Loucy (cell line): Measurements from ENCODE around the gene MATCAP1.

Source experiments
- H2AFZ ChIP-seq: fragments of 200-600 bp; sonication (generic); 2 replicates; pipeline ENCODE4 v1.6.0; 2016; ENCODE audit warnings: antibody characterized with exemption, mild to moderate bottlenecking, low read length, moderate library complexity
- H3F3A ChIP-seq: fragments of 200-600 bp; 2 replicates; pipeline ENCODE4 v1.6.0; 2016; ENCODE audit warnings: antibody characterized with exemption, low read depth, mild to moderate bottlenecking
- H3K27me3 ChIP-seq: fragments of 200-600 bp; sonication (generic); 2 replicates; pipeline ENCODE4 v1.6.1; 2014; ENCODE audit warnings: low read length, mild to moderate bottlenecking; ENCODE audit not compliant: insufficient read depth, poor library complexity, severe bottlenecking
- H3K36me3 ChIP-seq: fragments of 200-600 bp; sonication (generic); 2 replicates; pipeline ENCODE4 v1.6.1; 2016; ENCODE audit warnings: low read length; ENCODE audit not compliant: insufficient read depth
- H3K4me1 ChIP-seq: fragments of 200-600 bp; sonication (generic); 2 replicates; pipeline ENCODE4 v1.5.1; 2014; ENCODE audit warnings: low read length, mild to moderate bottlenecking; ENCODE audit not compliant: insufficient read depth, poor library complexity, severe bottlenecking
- H3K4me2 ChIP-seq: fragments of 200-600 bp; sonication (generic); 2 replicates; pipeline ENCODE4 v1.6.0; 2014; ENCODE audit warnings: antibody characterized with exemption, low read length, low read depth, mild to moderate bottlenecking; ENCODE audit not compliant: poor library complexity, severe bottlenecking
- H3K4me3 ChIP-seq: fragments of 200-600 bp; sonication (generic); 2 replicates; pipeline ENCODE4 v1.5.1; 2014; ENCODE audit warnings: low read length, mild to moderate bottlenecking, mixed read lengths; ENCODE audit not compliant: poor library complexity, severe bottlenecking
- H3K79me2 ChIP-seq: fragments of 200-600 bp; sonication (generic); 2 replicates; pipeline ENCODE4 v1.6.1; 2014; ENCODE audit warnings: low read length; ENCODE audit not compliant: insufficient read depth
- H3K9ac ChIP-seq: fragments of 200-600 bp; sonication (generic); 2 replicates; pipeline ENCODE4 v1.6.0; 2014; ENCODE audit warnings: mild to moderate bottlenecking, low read depth, low read length, moderate library complexity; ENCODE audit not compliant: poor library complexity, severe bottlenecking
- H3K9me2 ChIP-seq: fragments of 200-600 bp; sonication (generic); replicated peaks from 2 replicates; pipeline ENCODE4 v1.6.1; 2016; ENCODE audit warnings: low read depth, low read length, mixed read lengths
- H3K9me3 ChIP-seq: fragments of 200-600 bp; sonication (generic); 2 replicates; pipeline ENCODE4 v1.6.1; 2014; ENCODE audit warnings: mild to moderate bottlenecking, antibody characterized with exemption, low read length, low read depth; ENCODE audit not compliant: insufficient read depth
- H4K20me1 ChIP-seq: fragments of 200-600 bp; sonication (generic); 2 replicates; pipeline ENCODE4 v1.6.0; 2014; ENCODE audit warnings: antibody characterized with exemption, low read length, mild to moderate bottlenecking; ENCODE audit not compliant: insufficient read depth, poor library complexity, severe bottlenecking
- EZH2phosphoT487 ChIP-seq: fragments of 200-600 bp; IDR thresholded peaks from 2 replicates; pipeline ENCODE4 v1.6.1; 2018; ENCODE audit warnings: antibody characterized with exemption, mild to moderate bottlenecking, moderate library complexity, borderline replicate concordance
- TF ChIP-seq, protein P1 (sequence below): fragments of 200-600 bp; sonication (generic); conservative IDR thresholded peaks from 2 replicates; pipeline ENCODE4 v1.5.1; 2014; ENCODE audit warnings: mild to moderate bottlenecking, antibody characterized with exemption, low read length

MATCAP1 gene

DNA sequence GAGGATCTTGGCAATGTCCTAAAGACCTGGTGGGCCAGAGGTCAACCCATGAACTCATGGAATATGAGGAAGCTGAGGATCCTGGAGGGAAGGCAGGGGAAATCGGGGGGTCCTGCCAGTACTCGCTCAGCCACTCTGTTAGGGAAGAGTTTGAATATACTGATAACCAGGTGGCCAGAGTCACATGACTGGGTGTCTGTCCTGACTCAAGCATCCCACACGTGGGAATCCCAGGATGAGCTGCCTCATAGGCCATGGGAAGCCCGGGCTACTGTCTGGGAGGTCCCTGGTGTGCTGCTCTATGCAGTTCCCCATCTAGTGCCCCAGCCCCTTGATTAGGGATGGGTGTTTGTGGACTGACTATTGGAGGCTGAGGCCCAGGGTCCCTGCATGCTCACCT, 4.6 kb upstream of the MATCAP1 start:
- Histone ChIP-seq H3K36me3 (no peaks in the 10 kb centered on the region), H2AFZ (no peak overlapping the region), H3K79me2 (peaks cover 14% of the 10 kb centered on the region), H3F3A (no peaks in the 10 kb centered on the region), H3K27me3 (no peaks in the 10 kb centered on the region), H3K4me2 (no peak overlapping the region), H3K4me3 (no peak overlapping the region), H3K9me2 (no peaks in the 10 kb centered on the region), H3K4me1 (peaks cover 9% of the 10 kb centered on the region), H4K20me1 (peaks cover 22% of the 10 kb centered on the region), H3K9me3 (no peaks in the 10 kb centered on the region), H3K9ac (no peak overlapping the region)
- TF ChIP-seq, protein P1, sequence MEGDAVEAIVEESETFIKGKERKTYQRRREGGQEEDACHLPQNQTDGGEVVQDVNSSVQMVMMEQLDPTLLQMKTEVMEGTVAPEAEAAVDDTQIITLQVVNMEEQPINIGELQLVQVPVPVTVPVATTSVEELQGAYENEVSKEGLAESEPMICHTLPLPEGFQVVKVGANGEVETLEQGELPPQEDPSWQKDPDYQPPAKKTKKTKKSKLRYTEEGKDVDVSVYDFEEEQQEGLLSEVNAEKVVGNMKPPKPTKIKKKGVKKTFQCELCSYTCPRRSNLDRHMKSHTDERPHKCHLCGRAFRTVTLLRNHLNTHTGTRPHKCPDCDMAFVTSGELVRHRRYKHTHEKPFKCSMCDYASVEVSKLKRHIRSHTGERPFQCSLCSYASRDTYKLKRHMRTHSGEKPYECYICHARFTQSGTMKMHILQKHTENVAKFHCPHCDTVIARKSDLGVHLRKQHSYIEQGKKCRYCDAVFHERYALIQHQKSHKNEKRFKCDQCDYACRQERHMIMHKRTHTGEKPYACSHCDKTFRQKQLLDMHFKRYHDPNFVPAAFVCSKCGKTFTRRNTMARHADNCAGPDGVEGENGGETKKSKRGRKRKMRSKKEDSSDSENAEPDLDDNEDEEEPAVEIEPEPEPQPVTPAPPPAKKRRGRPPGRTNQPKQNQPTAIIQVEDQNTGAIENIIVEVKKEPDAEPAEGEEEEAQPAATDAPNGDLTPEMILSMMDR = no peak
- no peak for TF ChIP-seq EZH2phosphoT487

DNA sequence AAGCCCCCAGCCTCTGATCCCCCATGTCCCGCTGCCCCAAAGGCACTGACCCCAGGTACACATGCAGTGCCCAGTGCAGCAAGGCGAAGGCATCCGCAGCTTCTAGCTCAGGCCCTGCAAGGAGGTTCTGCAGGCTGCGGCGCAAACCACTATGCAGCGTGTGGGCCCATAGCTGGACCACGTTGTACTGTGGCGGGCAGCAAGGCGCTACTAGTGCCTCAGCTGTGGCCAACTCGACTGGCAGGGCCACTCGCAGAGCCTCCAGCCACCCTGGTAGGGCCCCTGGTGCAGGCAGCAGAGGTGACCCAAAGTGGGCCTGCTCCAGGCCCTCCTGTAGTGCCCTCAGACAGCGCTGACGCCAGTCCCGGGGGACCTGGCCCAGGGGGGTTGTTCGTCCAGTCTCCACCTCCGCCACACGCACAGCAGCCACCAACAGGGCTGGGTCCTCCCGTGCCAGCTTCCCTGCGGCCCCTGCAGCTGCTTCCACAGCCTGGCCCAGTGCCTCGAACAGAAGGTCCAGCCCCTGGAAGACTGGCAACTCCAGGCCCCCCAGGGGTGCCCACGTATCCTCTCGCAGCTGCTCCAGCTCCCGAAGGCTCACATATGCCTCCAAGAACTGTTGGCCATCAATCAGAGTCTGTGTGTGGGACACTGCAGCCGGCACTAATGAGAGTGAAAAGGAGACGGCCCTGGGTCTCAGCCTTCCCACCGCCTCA, 3.6 kb upstream of the MATCAP1 start:
- Histone ChIP-seq H4K20me1 (peaks cover 20% of the 10 kb centered on the region), H3K79me2 (peaks cover 14% of the 10 kb centered on the region), H3K4me2 (no peak overlapping the region), H3K4me1 (peaks cover 16% of the 10 kb centered on the region), H3K4me3 (no peak overlapping the region), H3K9me2 (no peaks in the 10 kb centered on the region), H3K36me3 (no peaks in the 10 kb centered on the region), H2AFZ (no peak overlapping the region), H3K9me3 (no peaks in the 10 kb centered on the region), H3K9ac (no peak overlapping the region), H3F3A (no peaks in the 10 kb centered on the region), H3K27me3 (no peaks in the 10 kb centered on the region)
- TF ChIP-seq EZH2phosphoT487 = no peak

DNA sequence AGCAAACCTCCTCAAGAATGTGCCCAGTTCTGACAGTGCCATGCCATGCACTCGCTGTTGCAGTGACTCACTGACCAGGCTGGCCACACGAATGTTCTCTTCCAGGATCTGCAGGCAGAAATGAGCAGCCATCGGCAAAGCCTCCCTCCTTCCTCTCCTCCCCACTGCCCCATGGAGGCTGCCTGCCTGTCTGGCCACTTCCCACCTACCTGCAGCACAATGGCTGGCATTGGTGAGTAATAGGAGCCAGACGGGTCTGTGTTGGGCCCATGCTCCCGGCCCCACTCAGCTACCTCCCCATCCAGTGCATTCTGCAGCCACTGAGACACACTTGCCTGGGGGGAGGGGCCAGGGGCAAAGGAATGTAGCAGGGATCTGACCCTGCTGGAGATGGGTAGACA, 2.8 kb upstream of the MATCAP1 start:
- TF ChIP-seq, protein P1 = no peak
- no peak for TF ChIP-seq EZH2phosphoT487

DNA sequence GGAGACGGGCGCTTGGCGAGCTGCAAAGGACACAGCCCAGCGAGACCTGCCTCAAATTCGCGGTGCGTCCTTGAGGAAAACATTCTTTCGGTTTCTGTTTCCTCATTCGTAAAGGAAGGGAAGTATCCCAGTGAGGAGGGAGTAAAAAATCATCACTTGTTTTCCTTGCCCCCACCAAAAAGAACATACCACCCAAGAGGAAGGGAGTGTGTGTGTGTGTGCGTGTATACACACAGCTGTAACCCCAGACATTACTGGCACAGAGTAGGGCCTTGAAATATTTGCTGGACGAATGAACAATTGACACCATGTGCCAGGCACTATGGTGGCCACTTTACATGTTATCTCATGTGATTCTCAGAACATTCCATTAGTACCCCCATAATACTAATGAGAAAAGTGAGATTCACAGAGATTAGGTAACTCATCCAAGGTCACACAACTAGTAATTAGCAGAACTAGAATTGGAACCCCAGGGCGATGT, 1.9 kb upstream of the MATCAP1 start:
- Histone ChIP-seq H3K4me2 (no peak overlapping the region), H3F3A (no peaks in the 10 kb centered on the region), H3K9ac (no peak overlapping the region), H3K36me3 (no peaks in the 10 kb centered on the region), H3K4me3 (no peak overlapping the region), H4K20me1 (peaks cover 20% of the 10 kb centered on the region), H3K27me3 (no peaks in the 10 kb centered on the region), H3K79me2 (peaks cover 19% of the 10 kb centered on the region), H3K4me1 (peaks cover 16% of the 10 kb centered on the region), H3K9me3 (no peaks in the 10 kb centered on the region), H2AFZ (no peak overlapping the region), H3K9me2 (no peaks in the 10 kb centered on the region)
- no peak for TF ChIP-seq EZH2phosphoT487
- TF ChIP-seq, protein P1 = no peak; the same call in 1 of the 2 replicates

More for the DNA sequence above, 2.8 kb upstream of the MATCAP1 start:
- H2AFZ ChIP-seq = no peak overlapping the region
- H3K9me2 ChIP-seq = no peaks in the 10 kb centered on the region
- H4K20me1 ChIP-seq = peaks cover 20% of the 10 kb centered on the region
- H3K4me1 ChIP-seq = peaks cover 19% of the 10 kb centered on the region
- H3K9me3 ChIP-seq = no peaks in the 10 kb centered on the region
- no peak overlapping the region for H3K9ac ChIP-seq
- H3F3A ChIP-seq = no peaks in the 10 kb centered on the region
- no peaks in the 10 kb centered on the region for H3K27me3 ChIP-seq
- no peaks in the 10 kb centered on the region for H3K36me3 ChIP-seq
- no peak overlapping the region for H3K4me2 ChIP-seq
- H3K4me3 ChIP-seq = no peak overlapping the region
- peaks cover 13% of the 10 kb centered on the region for H3K79me2 ChIP-seq
